Neural progenitor cell (in vitro differentiated cells): ENCODE data around the gene SHPK. TPM values are rescaled to one million over a fixed set of nuclear protein-coding genes. Genes with fewer than 3 reads are reported as not detected.

ENCODE experiments used
- DNase-seq: peaks from one replicate; pipeline ENCODE4 v3.0.0-alpha.2; 2016; ENCODE audit warnings: low spot score
- H2AFZ ChIP-seq: fragments of 200-600 bp; sonication (generic); replicated peaks from 2 replicates; pipeline ENCODE4 v1.6.1; 2016; ENCODE audit warnings: antibody characterized with exemption
- H3F3A ChIP-seq: fragments of 200-600 bp; sonication (generic); 2 replicates; pipeline ENCODE4 v1.6.1; 2016; ENCODE audit warnings: antibody characterized with exemption, low read depth
- H3K27ac ChIP-seq: fragments of 200-600 bp; sonication (generic); 2 replicates; pipeline ENCODE4 v1.5.1; 2016; ENCODE audit warnings: mild to moderate bottlenecking
- H3K27me3 ChIP-seq: fragments of 200-600 bp; sonication (generic); 2 replicates; pipeline ENCODE4 v1.6.1; 2016; ENCODE audit warnings: mild to moderate bottlenecking, moderate library complexity
- H3K36me3 ChIP-seq: fragments of 200-600 bp; sonication (generic); 2 replicates; pipeline ENCODE4 v1.5.1; 2016
- H3K4me1 ChIP-seq: fragments of 200-600 bp; sonication (generic); 2 replicates; pipeline ENCODE4 v1.6.1; 2016; ENCODE audit warnings: mixed run types
- H3K4me2 ChIP-seq: fragments of 200-600 bp; sonication (generic); 2 replicates; pipeline ENCODE4 v1.6.1; 2016
- H3K4me3 ChIP-seq: fragments of 200-600 bp; sonication (generic); 2 replicates; pipeline ENCODE4 v1.5.1; 2016
- H3K79me2 ChIP-seq: fragments of 200-600 bp; sonication (generic); 2 replicates; pipeline ENCODE4 v1.6.1; 2016; ENCODE audit warnings: low read depth
- H3K9ac ChIP-seq: fragments of 200-600 bp; sonication (generic); 2 replicates; pipeline ENCODE4 v1.6.1; 2016
- H3K9me3 ChIP-seq: fragments of 200-600 bp; sonication (generic); 2 replicates; pipeline ENCODE4 v1.5.1; 2016; ENCODE audit warnings: low read depth
- H4K20me1 ChIP-seq: fragments of 200-600 bp; sonication (generic); 2 replicates; pipeline ENCODE4 v1.6.1; 2016; ENCODE audit warnings: low read depth
- H3K27ac Mint-ChIP-seq: 3 replicates; pipeline ENCODE4 v1.8.0; 2021; ENCODE audit warnings: mixed read lengths
- H3K27me3 Mint-ChIP-seq: 2 replicates; pipeline ENCODE4 v1.8.0; 2022; ENCODE audit warnings: low read depth, mild to moderate bottlenecking, inconsistent platforms, moderate library complexity, mixed read lengths; ENCODE audit not compliant: insufficient read depth
- H3K36me3 Mint-ChIP-seq: 3 replicates; pipeline ENCODE4 v1.8.0; 2021; ENCODE audit warnings: mixed read lengths
- H3K4me1 Mint-ChIP-seq: 3 replicates; pipeline ENCODE4 v1.8.0; 2021; ENCODE audit warnings: mixed read lengths
- H3K4me3 Mint-ChIP-seq: 3 replicates; pipeline ENCODE4 v1.8.0; 2021; ENCODE audit warnings: mild to moderate bottlenecking, moderate library complexity, mixed read lengths
- H3K9me3 Mint-ChIP-seq: 3 replicates; pipeline ENCODE4 v1.8.0; 2020; ENCODE audit warnings: mixed read lengths
- CTCF ChIP-seq: fragments of 200-600 bp; sonication (generic); IDR thresholded peaks from 2 replicates; pipeline ENCODE4 v1.5.1; 2017; ENCODE audit warnings: antibody characterized with exemption, mild to moderate bottlenecking
- EZH2 ChIP-seq: fragments of 200-600 bp; sonication (generic); IDR thresholded peaks from 2 replicates; pipeline ENCODE4 v1.6.1; 2017; ENCODE audit warnings: antibody characterized with exemption, mild to moderate bottlenecking, moderate library complexity
- EZH2phosphoT487 ChIP-seq: fragments of 200-600 bp; sonication (generic); IDR thresholded peaks from 2 replicates; pipeline ENCODE4 v1.6.1; 2017; ENCODE audit warnings: antibody characterized with exemption
- total RNA-seq: library from RNA; depleted of rRNA; stranded (reverse); fragments of >200 nt; gene quantifications from 2 replicates; pipeline ENCODE4 v1.2.3, GENCODE V29; 2015; ENCODE audit warnings: low replicate concordance

The SHPK gene
- total RNA-seq, 1 donor from 2014 or later, result 23.4 TPM

GRCh38 chr17:3682033-3682432, 46.0 kb upstream of the SHPK start:
- Mint-ChIP-seq H3K9me3 (no peaks in the 10 kb centered on the region), H3K4me1 (peaks cover 9% of the 10 kb centered on the region), H3K4me3 (no peak overlapping the region), H3K27me3 (peaks cover 10% of the 10 kb centered on the region), H3K27ac (no peak overlapping the region), H3K36me3 (no peaks in the 10 kb centered on the region)
- H3K9ac ChIP-seq, result no peak overlapping the region
- H2AFZ ChIP-seq, result no peak overlapping the region
- H3K4me2 ChIP-seq, result no peak overlapping the region
- H3K79me2 ChIP-seq, result no peaks in the 10 kb centered on the region
- H3K27ac ChIP-seq, result no peak overlapping the region
- H3K9me3 ChIP-seq, result no peaks in the 10 kb centered on the region
- peaks cover 3% of the 10 kb centered on the region for H3F3A ChIP-seq
- TF ChIP-seq EZH2 (no peak), CTCF (no peak), EZH2phosphoT487 (no peak)
- no peak overlapping the region for H3K4me3 ChIP-seq
- DNase-seq, result no peak
- no peaks in the 10 kb centered on the region for H4K20me1 ChIP-seq
- H3K4me1 ChIP-seq, result peaks cover 6% of the 10 kb centered on the region
- H3K27me3 ChIP-seq, result no peaks in the 10 kb centered on the region
- no peaks in the 10 kb centered on the region for H3K36me3 ChIP-seq

- DNase-seq, result no peak
- H3K4me3 ChIP-seq, result no peak overlapping the region
Observed at GRCh38 chr17:3681565-3681964, 45.5 kb upstream of the SHPK start.

GRCh38 chr17:3681057-3681456, 45.0 kb upstream of the SHPK start:
- H3K9ac ChIP-seq, result no peak overlapping the region
- no peaks in the 10 kb centered on the region for H3K79me2 ChIP-seq
- peaks cover 9% of the 10 kb centered on the region for H3K4me1 Mint-ChIP-seq
- H3K9me3 ChIP-seq, result no peaks in the 10 kb centered on the region
- H3K4me3 Mint-ChIP-seq, result no peak overlapping the region
- no peak overlapping the region for H3K27ac ChIP-seq
- H3K4me3 ChIP-seq, result no peak overlapping the region
- no peaks in the 10 kb centered on the region for H3K27me3 ChIP-seq
- DNase-seq, result no peak
- no peaks in the 10 kb centered on the region for H3K36me3 Mint-ChIP-seq
- peaks cover 6% of the 10 kb centered on the region for H3K4me1 ChIP-seq
- peaks cover 10% of the 10 kb centered on the region for H3K27me3 Mint-ChIP-seq
- no peaks in the 10 kb centered on the region for H3K9me3 Mint-ChIP-seq
- no peaks in the 10 kb centered on the region for H4K20me1 ChIP-seq
- no peaks in the 10 kb centered on the region for H3K36me3 ChIP-seq
- no peak overlapping the region for H3K4me2 ChIP-seq
- TF ChIP-seq EZH2, result no peak
- TF ChIP-seq EZH2phosphoT487, result no peak
- no peak for TF ChIP-seq CTCF
- no peak overlapping the region for H3K27ac Mint-ChIP-seq
- peaks cover 3% of the 10 kb centered on the region for H3F3A ChIP-seq
- H2AFZ ChIP-seq, result no peak overlapping the region

More at GRCh38 chr17:3681565-3681964, 45.5 kb upstream of the SHPK start:
- H3F3A ChIP-seq, result peaks cover 3% of the 10 kb centered on the region
- no peak overlapping the region for H3K4me3 Mint-ChIP-seq
- H4K20me1 ChIP-seq, result no peaks in the 10 kb centered on the region
- no peaks in the 10 kb centered on the region for H3K27me3 ChIP-seq
- no peaks in the 10 kb centered on the region for H3K9me3 ChIP-seq
- no peak overlapping the region for H3K27ac Mint-ChIP-seq
- no peak overlapping the region for H3K4me2 ChIP-seq
- no peak for TF ChIP-seq EZH2
- no peak for TF ChIP-seq CTCF
- TF ChIP-seq EZH2phosphoT487, result no peak
- peaks cover 9% of the 10 kb centered on the region for H3K4me1 Mint-ChIP-seq
- no peak overlapping the region for H3K9ac ChIP-seq
- H3K4me1 ChIP-seq, result peaks cover 6% of the 10 kb centered on the region
- no peaks in the 10 kb centered on the region for H3K36me3 ChIP-seq
- H3K79me2 ChIP-seq, result no peaks in the 10 kb centered on the region
- H3K36me3 Mint-ChIP-seq, result no peaks in the 10 kb centered on the region
- no peak overlapping the region for H2AFZ ChIP-seq
- no peaks in the 10 kb centered on the region for H3K9me3 Mint-ChIP-seq
- peaks cover 10% of the 10 kb centered on the region for H3K27me3 Mint-ChIP-seq
- H3K27ac ChIP-seq, result no peak overlapping the region
